Skeletal muscle satellite cell (primary cell): Measurements from ENCODE around the gene PITPNM1.

Experiments
- H3K27me3 ChIP-seq: 2 replicates; pipeline ENCODE4 v1.7.0; 2013; ENCODE audit warnings: low read length; ENCODE audit not compliant: control insufficient read depth, insufficient read depth
- H3K36me3 ChIP-seq: 2 replicates; pipeline ENCODE4 v1.7.0; 2013; ENCODE audit warnings: mild to moderate bottlenecking, control low read depth, low read length; ENCODE audit not compliant: insufficient read depth
- H3K4me1 ChIP-seq: 2 replicates; pipeline ENCODE4 v1.7.0; 2013; ENCODE audit warnings: low read length; ENCODE audit not compliant: control insufficient read depth, insufficient read depth
- H3K4me2 ChIP-seq: 2 replicates; pipeline ENCODE4 v1.7.0; 2013; ENCODE audit warnings: mild to moderate bottlenecking, low read length
- H3K4me3 ChIP-seq: 2 replicates; pipeline ENCODE4 v1.7.0; 2013; ENCODE audit warnings: low read length
- H3K9ac ChIP-seq: 2 replicates; pipeline ENCODE4 v1.7.0; 2013; ENCODE audit warnings: mild to moderate bottlenecking, low read depth, low read length, moderate library complexity
- H3K9me3 ChIP-seq: replicated peaks from 2 replicates; pipeline ENCODE4 v1.7.0; 2013; ENCODE audit warnings: mild to moderate bottlenecking, control low read depth, low read length

The PITPNM1 gene

DNA sequence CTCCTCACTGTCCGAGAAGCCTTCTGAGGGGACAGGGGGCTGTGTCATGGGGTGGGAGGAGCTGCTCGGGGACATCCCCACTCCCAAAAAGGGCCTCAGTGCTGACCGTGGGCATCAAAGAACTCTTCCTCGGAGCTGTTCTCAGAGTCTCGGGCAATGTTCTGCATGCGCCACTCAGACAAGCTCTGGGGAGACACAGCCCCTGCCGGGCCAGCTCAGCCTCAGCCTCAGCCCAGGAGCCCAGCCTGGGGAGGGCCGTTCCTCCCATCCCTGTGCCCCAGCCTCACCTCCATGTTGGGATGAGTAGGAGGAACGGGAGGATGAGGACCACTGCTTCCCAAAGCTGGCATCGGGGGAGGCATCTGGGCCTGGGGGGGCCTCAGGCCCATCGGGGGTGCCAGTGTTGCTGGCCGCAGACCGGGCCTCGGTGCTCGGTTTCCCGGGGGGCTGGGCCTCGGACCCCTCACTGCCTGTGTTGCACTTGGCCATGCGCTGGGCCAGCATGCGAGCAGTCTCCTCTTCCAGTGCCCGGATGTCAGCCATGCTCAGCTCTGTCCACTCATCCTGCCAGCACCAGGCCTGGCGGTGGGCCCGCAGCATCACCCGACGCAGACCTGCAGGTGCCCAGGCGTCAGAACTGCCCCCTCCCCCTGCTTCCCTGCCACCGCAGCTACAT, 5.2 kb downstream of the PITPNM1 start:
- Histone ChIP-seq H3K36me3 (peaks cover 13% of the 10 kb centered on the region), H3K4me1 (peaks cover 6% of the 10 kb centered on the region), H3K4me3 (no peak overlapping the region), H3K27me3 (no peaks in the 10 kb centered on the region), H3K9ac (no peak overlapping the region), H3K4me2 (no peak overlapping the region), H3K9me3 (no peaks in the 10 kb centered on the region)

DNA sequence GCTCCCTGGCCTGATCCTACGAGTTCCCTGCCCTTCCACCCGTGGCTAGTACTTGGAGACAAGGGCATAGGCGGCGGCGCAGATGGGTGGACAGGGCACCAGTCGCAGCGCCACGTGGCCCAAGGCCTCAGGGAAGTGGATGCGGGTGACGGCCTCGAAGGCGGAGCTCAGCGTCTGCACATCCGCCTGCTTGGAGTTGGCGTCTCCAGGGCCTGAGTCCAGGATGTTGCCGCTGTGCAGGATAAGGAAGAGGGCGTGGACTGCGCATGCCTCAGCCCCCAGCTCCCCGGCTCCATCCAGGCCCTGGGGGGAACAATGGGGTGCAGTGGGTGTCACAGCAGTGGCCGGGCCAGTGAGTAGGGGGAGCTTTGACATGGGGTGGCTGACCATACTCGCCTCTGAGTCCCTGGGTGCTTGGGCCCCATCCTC, 6.6 kb downstream of the PITPNM1 start:
- Histone ChIP-seq H3K36me3 (peaks cover 13% of the 10 kb centered on the region), H3K4me2 (no peak overlapping the region), H3K9ac (no peak overlapping the region), H3K4me1 (peaks cover 1% of the 10 kb centered on the region), H3K9me3 (no peaks in the 10 kb centered on the region), H3K4me3 (no peak overlapping the region), H3K27me3 (no peaks in the 10 kb centered on the region)

DNA sequence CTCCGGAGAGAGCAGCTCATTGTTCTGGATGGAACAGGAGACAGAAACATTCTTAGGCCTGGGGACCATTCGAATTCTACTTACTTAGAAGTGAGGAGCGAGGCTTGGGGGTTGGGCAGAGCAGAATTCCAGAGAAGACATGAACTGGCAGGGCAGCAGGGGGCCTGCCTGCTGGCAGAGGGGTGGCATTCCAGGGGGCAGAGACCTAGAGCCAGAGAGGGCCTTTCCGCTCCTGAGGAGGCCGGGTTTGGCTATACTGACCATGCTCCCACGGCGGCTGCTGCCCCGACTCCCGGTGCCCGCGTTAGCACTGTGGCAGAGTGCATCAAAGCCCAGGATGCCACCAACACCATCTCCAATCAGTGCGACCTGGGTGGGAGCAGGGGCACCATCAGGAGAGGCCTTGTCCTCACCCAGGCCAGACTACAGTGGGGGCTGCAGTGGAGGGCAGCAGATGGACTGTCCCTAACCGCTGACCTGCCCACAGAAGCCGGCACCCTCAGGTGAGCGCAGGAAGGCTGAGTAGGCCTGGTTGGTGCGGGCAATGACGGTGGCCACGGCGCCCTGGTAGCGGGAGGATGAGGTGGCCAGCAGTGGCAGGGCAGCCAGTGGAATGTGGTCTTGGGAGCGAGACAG, 7.4 kb downstream of the PITPNM1 start:
- Histone ChIP-seq H3K9ac (no peak overlapping the region), H3K27me3 (no peaks in the 10 kb centered on the region), H3K36me3 (peaks cover 15% of the 10 kb centered on the region), H3K4me1 (no peaks in the 10 kb centered on the region), H3K4me2 (no peak overlapping the region), H3K9me3 (no peaks in the 10 kb centered on the region), H3K4me3 (no peak overlapping the region)

DNA sequence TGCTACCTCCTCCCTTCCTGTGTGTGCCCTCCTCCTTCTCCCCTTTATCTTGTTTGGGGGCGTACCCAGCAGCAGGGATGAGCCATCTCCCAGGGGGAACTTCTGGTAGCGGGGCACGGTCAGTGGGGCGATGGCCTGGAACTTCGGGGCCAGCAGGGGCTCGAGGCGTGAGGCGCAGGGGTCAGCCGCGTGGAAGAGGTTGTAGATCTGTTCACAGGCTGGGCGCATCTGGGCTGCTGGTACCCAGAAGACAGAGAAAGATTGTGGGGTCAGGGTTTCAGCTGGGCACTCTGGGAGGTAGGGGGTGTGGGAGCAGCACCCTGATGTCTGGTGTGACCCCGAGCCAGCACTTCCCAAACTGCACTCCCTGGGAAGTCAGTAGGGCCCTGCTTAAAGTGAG, 9.1 kb downstream of the PITPNM1 start:
- Histone ChIP-seq H3K4me1 (no peaks in the 10 kb centered on the region), H3K4me3 (no peak overlapping the region), H3K9me3 (no peaks in the 10 kb centered on the region), H3K27me3 (no peaks in the 10 kb centered on the region), H3K9ac (no peak overlapping the region), H3K36me3 (peaks cover 17% of the 10 kb centered on the region), H3K4me2 (no peak overlapping the region)

DNA sequence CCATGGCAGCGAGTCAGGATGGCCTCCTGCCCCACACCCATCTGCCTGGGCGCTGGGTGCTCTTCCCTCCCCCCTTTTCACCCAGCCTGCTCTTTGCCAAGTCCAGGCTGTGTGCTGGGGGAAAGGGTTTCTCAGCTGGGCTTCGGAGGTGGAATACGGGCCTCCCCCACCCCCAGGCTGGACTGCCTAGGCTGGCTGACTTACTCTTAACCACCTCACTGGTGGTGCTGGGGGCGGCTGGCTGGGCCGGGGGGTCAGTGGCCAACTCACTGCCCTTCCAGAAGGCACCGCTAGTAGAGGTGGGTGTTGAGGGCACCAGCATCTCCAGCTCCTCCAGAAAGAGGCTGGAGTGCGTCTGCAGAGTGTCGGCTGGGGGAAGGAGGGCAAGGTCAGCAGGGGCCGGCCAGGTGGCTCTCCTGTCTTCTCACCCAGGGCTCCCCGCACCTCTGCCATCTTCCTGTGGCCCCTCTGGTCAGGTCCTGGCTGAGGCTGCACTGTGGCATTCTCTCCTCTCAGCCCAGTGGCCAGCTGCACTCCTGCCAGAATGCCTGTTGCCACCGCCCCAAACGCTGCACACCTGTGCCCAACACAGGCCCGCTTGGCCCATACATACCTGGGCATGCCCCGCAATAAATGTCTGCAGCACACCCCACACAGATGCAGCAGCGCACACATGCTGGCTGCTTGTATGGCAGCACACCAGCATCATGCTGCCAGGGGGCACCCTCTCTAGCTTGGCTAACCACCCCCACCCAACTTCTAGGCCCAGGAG, 9.7 kb downstream of the PITPNM1 start:
- no peaks in the 10 kb centered on the region for H3K27me3 ChIP-seq
- H3K36me3 ChIP-seq: peaks cover 21% of the 10 kb centered on the region
- H3K9me3 ChIP-seq: no peaks in the 10 kb centered on the region
- H3K4me2 ChIP-seq: no peak overlapping the region
- no peak overlapping the region for H3K4me3 ChIP-seq
- no peak overlapping the region for H3K9ac ChIP-seq
- H3K4me1 ChIP-seq: no peaks in the 10 kb centered on the region

DNA sequence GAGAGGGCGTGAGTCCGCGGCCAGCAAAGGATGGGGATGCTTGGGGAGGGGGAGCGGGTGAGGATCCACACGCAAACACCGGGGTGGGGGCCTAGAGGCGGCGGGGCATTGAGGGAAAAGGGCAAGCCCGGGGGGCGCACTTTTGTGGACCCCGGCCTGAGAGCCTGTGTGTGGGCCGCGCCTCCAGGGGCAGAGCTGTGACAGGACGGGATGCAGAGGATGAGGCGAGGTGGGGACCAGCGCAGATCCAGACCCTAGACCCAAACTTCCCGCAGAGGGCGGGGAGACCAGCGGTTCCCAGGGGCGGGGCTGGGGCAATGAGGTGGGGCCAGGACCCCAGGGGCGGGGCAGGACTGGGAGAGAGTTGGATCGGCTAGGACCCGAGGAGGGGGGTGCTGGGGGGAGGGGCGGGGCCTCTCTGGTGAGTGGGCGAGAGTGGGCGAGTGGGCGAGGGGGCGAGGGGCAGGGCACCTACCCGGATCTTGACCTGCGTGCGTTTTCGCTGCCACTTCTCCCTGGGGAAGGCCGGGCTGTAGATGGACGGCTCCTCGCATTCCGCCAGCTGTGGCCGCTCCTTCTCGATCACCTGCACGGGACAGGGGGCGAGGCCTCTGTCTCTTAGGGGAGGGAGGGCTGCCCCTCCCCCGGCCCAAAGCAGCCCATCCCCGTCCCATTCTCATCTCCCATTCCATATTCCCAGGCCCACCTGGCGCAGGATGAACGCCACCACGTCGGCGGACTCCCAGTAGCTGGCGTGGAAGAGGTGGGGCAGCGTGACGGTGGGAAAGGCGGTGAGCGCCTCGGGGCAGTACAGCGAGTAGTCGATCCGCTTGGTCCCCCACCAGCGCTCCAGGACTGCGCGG, 10.6 kb downstream of the PITPNM1 start:
- Histone ChIP-seq H3K9me3 (no peaks in the 10 kb centered on the region), H3K4me3 (no peak overlapping the region), H3K9ac (no peak overlapping the region), H3K27me3 (no peaks in the 10 kb centered on the region), H3K4me2 (no peak overlapping the region), H3K36me3 (peaks cover 27% of the 10 kb centered on the region), H3K4me1 (no peaks in the 10 kb centered on the region)

DNA sequence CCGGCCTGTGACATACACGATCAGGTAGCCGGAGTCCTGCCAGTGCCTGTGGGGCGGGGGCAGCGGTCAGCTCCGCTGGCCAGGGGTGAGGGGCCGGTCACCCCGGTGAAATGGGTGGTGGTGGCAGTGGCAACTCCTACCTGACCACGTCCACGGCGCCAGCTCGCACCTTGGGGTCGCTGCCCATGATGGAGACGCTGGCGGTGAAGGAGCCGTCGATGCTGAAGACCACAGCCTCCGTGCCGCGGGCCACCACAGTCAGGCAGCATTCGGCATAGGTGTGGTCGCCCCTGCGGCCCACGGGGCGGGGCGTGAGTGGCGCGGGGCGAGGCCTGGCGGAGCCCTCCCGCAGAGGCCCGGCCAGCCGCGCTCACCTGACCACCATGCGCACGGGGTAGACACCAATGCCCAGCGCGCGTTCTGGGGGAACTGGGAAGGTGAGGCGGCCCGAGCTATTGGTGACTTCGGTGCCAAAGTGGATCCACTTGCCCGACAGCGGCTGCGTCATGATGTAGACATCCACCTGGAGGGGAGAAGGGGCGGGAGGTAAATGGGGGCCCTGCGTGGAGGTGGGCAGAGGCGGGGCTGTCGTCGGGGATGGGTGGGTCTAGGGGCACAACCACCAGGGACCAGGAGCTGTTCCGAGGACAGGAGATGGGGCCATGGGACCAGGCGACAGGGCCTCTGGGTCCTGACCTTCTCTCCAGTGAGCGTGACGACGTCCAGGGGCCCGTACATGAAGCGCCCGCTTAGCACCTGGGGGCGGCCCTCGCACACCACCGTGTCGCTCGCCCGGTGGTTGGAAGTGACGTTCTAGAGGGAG, 11.4 kb downstream of the PITPNM1 start:
- Histone ChIP-seq H3K4me2 (no peak overlapping the region), H3K9me3 (no peaks in the 10 kb centered on the region), H3K36me3 (peaks cover 29% of the 10 kb centered on the region), H3K9ac (no peak overlapping the region), H3K4me1 (no peaks in the 10 kb centered on the region), H3K4me3 (no peak overlapping the region), H3K27me3 (no peaks in the 10 kb centered on the region)

DNA sequence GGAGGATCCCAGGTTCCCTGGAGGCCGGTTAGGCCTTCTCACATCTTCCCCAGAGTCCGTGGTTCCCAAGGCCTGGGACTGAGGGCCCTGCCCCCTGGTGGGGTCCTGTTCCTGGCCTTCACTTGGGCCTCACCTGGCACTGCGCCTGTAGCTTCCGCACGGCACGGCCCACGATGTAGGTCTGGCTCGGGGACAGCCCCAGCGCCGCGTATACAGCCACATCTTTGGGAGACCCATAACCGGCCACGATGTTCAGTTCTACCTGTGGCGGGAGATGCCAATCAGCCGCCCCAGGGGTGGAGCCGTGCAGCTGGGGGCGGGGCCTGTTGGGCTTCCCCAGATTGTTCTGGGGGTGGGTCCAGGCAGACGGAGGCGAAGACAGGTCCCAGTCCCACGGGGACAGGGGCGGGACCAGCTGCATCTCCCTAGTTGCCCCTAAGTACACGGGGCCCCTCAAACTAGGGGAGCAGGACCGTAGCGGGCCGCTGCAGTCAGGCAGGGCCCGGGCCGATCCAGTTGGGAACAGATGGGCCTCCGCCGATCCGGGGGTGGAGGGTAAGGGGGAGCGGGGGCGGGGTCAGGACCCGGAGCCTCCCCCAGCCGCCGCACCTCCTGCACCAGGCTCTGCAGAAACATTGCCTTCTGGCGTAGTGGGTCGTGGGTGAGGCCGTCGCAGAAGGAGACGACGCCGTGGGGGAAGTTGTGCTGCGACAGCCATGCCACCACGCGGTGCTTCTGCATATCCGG, 12.2 kb downstream of the PITPNM1 start:
- Histone ChIP-seq H3K36me3 (peaks cover 33% of the 10 kb centered on the region), H3K4me3 (no peak overlapping the region), H3K4me2 (no peak overlapping the region), H3K9ac (no peak overlapping the region), H3K4me1 (no peaks in the 10 kb centered on the region), H3K27me3 (no peaks in the 10 kb centered on the region), H3K9me3 (no peaks in the 10 kb centered on the region)

DNA sequence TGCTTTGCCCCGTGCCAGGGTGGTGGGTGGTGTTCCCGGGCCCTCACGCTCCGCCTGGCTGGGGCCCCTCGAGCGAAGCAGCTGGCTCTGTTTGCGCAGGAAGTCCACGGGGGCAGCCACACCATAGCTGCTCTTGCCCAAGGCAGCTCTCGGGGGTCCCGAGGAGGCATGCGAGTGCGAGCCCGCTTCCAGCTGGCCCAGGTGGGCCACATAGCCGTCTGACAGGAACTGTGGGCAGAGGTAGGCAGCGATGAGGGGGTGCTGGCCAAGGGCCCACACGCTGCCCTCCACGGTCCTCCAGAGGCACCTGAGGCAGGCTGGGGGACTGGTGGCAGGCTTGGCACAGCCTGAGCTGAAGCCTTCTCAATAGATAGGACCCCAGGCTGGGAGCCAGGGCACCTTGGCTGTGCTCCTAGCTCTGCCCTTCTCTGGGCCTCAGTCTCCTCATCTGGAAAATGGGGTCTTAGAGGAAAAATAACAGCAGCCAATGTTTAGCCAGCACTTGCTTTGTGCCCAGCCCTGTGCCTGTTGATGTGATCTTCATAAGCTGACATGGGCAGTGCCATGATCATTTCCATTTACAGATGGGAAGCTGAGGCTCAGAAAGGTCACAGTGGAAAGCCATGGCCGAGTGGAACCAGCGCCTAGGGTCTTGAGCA, 13.0 kb downstream of the PITPNM1 start:
- Histone ChIP-seq H3K27me3 (no peaks in the 10 kb centered on the region), H3K9ac (no peak overlapping the region), H3K36me3 (peaks cover 38% of the 10 kb centered on the region), H3K4me3 (no peak overlapping the region), H3K4me1 (no peaks in the 10 kb centered on the region), H3K9me3 (no peaks in the 10 kb centered on the region), H3K4me2 (no peak overlapping the region)
